Neural crest cell (in vitro differentiated cells): ENCODE data around the gene PCDHGA12. TPM values are rescaled to one million over a fixed set of nuclear protein-coding genes. Genes with fewer than 3 reads are reported as not detected.
"Not testable (repeated sequence)": the region's sequence is repeated elsewhere in the genome, so short reads cannot be mapped to it uniquely, and the experiment has no call there.

Experiments used
- DNase-seq: peaks from one replicate; pipeline ENCODE4 v3.0.0; 2021; ENCODE audit warnings: low read depth, mixed read lengths, low spot score
- H3K27ac Mint-ChIP-seq: one replicate; pipeline ENCODE4 v1.8.0; 2021; ENCODE audit warnings: mild to moderate bottlenecking, mixed read lengths; ENCODE audit not compliant: unreplicated experiment
- H3K27me3 Mint-ChIP-seq: 2 replicates; pipeline ENCODE4 v1.8.0; 2021; ENCODE audit warnings: low read depth, mild to moderate bottlenecking, mixed read lengths
- H3K36me3 Mint-ChIP-seq: 2 replicates; pipeline ENCODE4 v1.8.0; 2021; ENCODE audit warnings: low read depth, mild to moderate bottlenecking, mixed read lengths
- H3K4me1 Mint-ChIP-seq: 2 replicates; pipeline ENCODE4 v1.8.0; 2021; ENCODE audit warnings: mixed read lengths
- H3K4me3 Mint-ChIP-seq: one replicate; pipeline ENCODE4 v1.8.0; 2021; ENCODE audit warnings: mild to moderate bottlenecking, mixed read lengths
- H3K9me3 Mint-ChIP-seq: 2 replicates; pipeline ENCODE4 v1.8.0; 2021; ENCODE audit warnings: mixed read lengths
- total RNA-seq: library from RNA; stranded (reverse); gene quantifications from 2 replicates; pipeline ENCODE4 v1.2.1, GENCODE V29; 2021
- TF ChIP-seq, protein P1 (sequence below): fragments of 200-600 bp; sonication (generic); conservative IDR thresholded peaks from 2 replicates; pipeline ENCODE4 v1.5.0; 2021; ENCODE audit warnings: antibody characterized with exemption, mild to moderate bottlenecking

The PCDHGA12 gene
- total RNA-seq, 1 donor from 2014 or later = 1.5 TPM

DNA sequence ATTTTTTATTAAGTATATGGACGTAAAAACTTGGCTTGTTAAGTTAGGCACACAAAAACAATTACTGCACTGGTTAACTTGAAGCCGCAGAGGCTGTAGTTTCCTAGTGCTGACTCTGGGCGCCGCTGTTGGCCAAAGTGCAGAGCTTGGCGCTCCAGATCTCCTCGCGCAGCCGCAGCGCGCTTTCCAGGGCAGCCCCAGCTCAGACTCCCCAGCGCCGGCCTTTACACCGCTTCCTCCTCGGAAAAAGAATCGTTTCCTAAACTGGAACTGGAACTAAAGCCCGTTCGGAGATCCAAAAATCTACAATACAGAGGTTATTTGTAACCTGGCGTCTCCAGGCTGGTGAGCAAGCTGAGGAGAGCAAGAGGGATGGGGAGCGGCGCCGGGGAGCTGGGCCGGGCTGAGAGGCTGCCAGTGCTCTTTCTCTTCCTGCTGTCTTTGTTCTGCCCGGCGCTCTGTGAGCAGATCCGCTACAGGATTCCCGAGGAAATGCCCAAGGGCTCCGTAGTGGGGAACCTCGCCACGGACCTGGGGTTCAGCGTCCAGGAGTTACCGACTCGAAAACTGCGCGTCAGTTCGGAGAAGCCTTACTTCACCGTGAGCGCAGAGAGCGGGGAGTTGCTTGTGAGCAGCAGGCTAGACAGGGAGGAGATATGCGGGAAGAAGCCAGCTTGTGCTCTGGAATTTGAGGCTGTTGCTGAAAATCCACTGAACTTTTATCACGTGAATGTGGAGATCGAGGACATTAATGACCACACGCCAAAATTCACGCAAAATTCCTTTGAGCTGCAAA lies 32.4 kb upstream of the PCDHGA12 start, which contains the start of gene PCDHGB5:
PCDHGB5 (plus strand) TSS at position 192 of the 796 bp plus-strand sequence; CDS start at position 373, 181 bp downstream.
- H3K4me3 Mint-ChIP-seq, H3K27ac Mint-ChIP-seq, DNase-seq, H3K4me1 Mint-ChIP-seq, H3K27me3 Mint-ChIP-seq: not testable (repeated sequence)
- Mint-ChIP-seq H3K36me3 (peaks cover 33% of the 10 kb centered on the region), H3K9me3 (peaks cover 22% of the 10 kb centered on the region)

DNA sequence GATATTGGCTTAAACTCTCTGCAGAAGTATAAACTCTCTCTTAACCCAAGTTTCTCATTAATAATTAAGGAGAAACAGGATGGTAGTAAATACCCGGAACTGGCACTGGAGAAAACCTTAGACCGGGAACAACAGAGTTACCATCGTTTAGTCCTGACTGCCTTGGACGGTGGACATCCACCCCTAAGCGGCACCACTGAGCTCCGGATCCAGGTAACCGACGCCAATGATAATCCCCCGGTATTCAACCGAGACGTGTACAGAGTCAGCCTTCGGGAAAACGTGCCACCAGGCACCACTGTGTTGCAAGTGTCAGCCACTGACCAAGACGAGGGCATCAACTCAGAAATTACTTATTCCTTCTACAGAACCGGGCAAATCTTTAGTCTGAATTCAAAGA lies 31.7 kb upstream of the PCDHGA12 start:
- H3K4me1 Mint-ChIP-seq = no peaks in the 10 kb centered on the region
- no peaks in the 10 kb centered on the region for H3K27me3 Mint-ChIP-seq
- peaks cover 20% of the 10 kb centered on the region for H3K9me3 Mint-ChIP-seq
- TF ChIP-seq, protein P1, sequence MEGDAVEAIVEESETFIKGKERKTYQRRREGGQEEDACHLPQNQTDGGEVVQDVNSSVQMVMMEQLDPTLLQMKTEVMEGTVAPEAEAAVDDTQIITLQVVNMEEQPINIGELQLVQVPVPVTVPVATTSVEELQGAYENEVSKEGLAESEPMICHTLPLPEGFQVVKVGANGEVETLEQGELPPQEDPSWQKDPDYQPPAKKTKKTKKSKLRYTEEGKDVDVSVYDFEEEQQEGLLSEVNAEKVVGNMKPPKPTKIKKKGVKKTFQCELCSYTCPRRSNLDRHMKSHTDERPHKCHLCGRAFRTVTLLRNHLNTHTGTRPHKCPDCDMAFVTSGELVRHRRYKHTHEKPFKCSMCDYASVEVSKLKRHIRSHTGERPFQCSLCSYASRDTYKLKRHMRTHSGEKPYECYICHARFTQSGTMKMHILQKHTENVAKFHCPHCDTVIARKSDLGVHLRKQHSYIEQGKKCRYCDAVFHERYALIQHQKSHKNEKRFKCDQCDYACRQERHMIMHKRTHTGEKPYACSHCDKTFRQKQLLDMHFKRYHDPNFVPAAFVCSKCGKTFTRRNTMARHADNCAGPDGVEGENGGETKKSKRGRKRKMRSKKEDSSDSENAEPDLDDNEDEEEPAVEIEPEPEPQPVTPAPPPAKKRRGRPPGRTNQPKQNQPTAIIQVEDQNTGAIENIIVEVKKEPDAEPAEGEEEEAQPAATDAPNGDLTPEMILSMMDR = no peak
- no peak for DNase-seq
- H3K4me3 Mint-ChIP-seq = no peak overlapping the region
- peaks cover 31% of the 10 kb centered on the region for H3K36me3 Mint-ChIP-seq
- H3K27ac Mint-ChIP-seq = no peak overlapping the region

DNA sequence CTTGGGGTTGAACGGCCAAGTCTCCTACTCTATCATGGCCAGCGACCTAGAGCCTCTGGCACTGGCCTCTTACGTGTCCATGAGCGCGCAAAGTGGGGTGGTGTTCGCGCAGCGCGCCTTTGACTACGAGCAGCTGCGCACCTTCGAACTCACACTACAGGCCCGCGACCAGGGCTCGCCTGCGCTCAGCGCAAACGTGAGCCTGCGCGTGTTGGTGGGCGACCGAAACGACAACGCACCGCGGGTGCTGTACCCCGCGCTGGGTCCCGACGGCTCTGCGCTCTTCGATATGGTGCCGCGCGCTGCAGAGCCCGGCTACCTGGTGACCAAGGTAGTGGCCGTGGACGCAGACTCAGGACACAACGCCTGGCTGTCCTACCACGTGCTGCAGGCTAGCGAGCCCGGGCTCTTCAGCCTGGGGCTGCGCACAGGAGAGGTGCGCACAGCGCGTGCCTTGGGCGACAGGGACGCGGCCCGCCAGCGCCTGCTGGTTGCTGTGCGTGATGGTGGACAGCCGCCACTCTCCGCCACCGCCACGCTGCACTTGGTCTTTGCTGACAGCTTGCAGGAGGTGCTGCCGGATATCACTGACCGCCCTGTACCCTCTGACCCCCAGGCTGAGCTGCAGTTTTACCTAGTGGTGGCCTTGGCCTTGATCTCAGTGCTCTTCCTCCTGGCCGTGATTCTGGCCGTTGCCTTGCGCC lies 30.6 kb upstream of the PCDHGA12 start:
- Mint-ChIP-seq H3K4me3 (peak overlapping the region; percentile 8), H3K36me3 (peaks cover 28% of the 10 kb centered on the region), H3K9me3 (peaks cover 25% of the 10 kb centered on the region), H3K27me3 (no peaks in the 10 kb centered on the region), H3K27ac (no peak overlapping the region), H3K4me1 (no peaks in the 10 kb centered on the region)
- DNase-seq = no peak
- TF ChIP-seq, protein P1 = no peak

DNA sequence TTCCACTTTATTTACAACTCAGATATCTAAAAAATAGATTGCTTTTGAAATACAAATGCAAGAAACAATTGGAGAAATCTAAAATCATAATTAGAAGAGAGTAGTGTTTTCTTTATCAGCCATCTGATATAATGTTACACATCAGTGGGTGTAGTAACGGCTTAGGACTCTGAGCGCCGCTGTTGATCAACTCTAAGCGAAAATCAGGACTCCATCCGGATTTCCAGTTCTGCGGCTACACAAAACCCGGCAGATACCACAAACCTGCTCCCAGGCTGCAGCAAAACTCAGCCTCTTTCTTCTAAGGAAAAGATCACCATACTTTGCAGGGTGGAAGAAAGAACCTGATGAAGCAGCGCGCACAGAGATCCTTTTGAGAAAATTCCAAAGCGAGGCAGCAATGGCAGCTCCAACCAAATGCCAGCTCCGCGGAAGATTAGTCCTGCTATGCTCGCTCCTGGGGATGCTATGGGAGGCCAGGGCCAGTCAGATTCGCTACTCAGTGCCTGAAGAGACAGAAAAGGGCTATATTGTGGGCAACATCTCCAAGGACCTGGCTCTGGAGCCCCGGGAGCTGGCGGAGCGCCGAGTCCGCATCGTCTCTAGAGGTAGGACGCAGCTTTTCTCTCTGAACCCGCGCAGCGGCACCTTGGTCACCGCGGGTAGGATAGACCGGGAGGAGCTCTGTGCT lies 27.6 kb upstream of the PCDHGA12 start, which contains the start of gene PCDHGA9:
PCDHGA9 (plus strand) TSS at position 226 of the 691 bp plus-strand sequence; CDS start at position 401, 175 bp downstream.
- Mint-ChIP-seq H3K27me3 (no peaks in the 10 kb centered on the region), H3K4me1 (peaks cover 5% of the 10 kb centered on the region), H3K4me3 (no peak within 1 kb of the TSS), H3K36me3 (peaks cover 29% of the 10 kb centered on the region), H3K27ac (no peak within 1 kb of the TSS), H3K9me3 (peaks cover 29% of the 10 kb centered on the region)
- TF ChIP-seq, protein P1 = no peak
- DNase-seq = no peak

DNA sequence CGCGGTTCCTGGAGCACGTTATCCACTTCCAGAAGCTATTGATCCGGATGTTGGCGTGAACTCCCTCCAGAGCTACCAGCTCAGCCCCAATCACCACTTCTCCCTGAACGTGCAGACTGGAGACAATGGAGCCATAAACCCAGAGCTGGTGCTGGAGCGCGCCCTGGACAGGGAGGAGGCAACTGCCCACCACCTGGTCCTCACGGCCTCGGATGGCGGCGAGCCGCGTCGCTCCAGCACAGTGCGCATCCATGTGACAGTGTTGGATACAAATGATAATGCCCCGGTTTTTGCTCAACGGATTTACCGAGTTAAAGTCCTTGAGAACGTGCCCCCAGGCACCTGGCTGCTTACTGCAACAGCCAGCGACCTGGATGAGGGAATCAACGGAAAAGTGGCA lies 26.9 kb upstream of the PCDHGA12 start:
- DNase-seq = no peak
- peaks cover 32% of the 10 kb centered on the region for H3K9me3 Mint-ChIP-seq

More for the DNA sequence above, 26.9 kb upstream of the PCDHGA12 start:
- no peak overlapping the region for H3K4me3 Mint-ChIP-seq
- TF ChIP-seq, protein P1 = no peak
- peaks cover 2% of the 10 kb centered on the region for H3K27me3 Mint-ChIP-seq
- H3K36me3 Mint-ChIP-seq = peaks cover 36% of the 10 kb centered on the region
- H3K27ac Mint-ChIP-seq = no peak overlapping the region
- peaks cover 10% of the 10 kb centered on the region for H3K4me1 Mint-ChIP-seq
